ACC112 (cell line): Measurements from ENCODE around the gene MRPL37.
"Not testable (repeated sequence)": the region's sequence is repeated elsewhere in the genome, so short reads cannot be mapped to it uniquely, and the experiment has no call there.

Experiments
- H2AFZ ChIP-seq: fragments of 200-600 bp; sonication (generic); one replicate; pipeline ENCODE4 v1.6.0; 2017; ENCODE audit warnings: antibody characterized with exemption, low read length; ENCODE audit not compliant: unreplicated experiment
- H3K27ac ChIP-seq: fragments of 200-600 bp; sonication (generic); 2 replicates; pipeline ENCODE4 v1.5.1; 2014; ENCODE audit warnings: low read depth, mild to moderate bottlenecking, antibody characterized with exemption, low read length, moderate library complexity
- H3K27me3 ChIP-seq: fragments of 200-600 bp; sonication (generic); 2 replicates; pipeline ENCODE4 v1.6.1; 2014; ENCODE audit warnings: mild to moderate bottlenecking, antibody characterized with exemption, low read length, moderate library complexity, mixed read lengths; ENCODE audit not compliant: insufficient read depth
- H3K36me3 ChIP-seq: fragments of 200-600 bp; sonication (generic); 2 replicates; pipeline ENCODE4 v1.6.1; 2016; ENCODE audit warnings: mild to moderate bottlenecking, antibody characterized with exemption, low read length, moderate library complexity, mixed read lengths; ENCODE audit not compliant: insufficient read depth
- H3K4me1 ChIP-seq: fragments of 200-600 bp; sonication (generic); one replicate; pipeline ENCODE4 v1.6.1; 2016; ENCODE audit warnings: low read length, mixed read lengths; ENCODE audit not compliant: insufficient read depth, unreplicated experiment, control insufficient read depth
- H3K4me3 ChIP-seq: fragments of 200-600 bp; sonication (generic); 2 replicates; pipeline ENCODE4 v1.5.1; 2014; ENCODE audit warnings: mild to moderate bottlenecking, low read depth, low read length
- H3K79me2 ChIP-seq: fragments of 200-600 bp; sonication (generic); one replicate; pipeline ENCODE4 v1.6.0; 2016; ENCODE audit warnings: low read length; ENCODE audit not compliant: control insufficient read depth, unreplicated experiment, insufficient read depth

MRPL37 gene

DNA sequence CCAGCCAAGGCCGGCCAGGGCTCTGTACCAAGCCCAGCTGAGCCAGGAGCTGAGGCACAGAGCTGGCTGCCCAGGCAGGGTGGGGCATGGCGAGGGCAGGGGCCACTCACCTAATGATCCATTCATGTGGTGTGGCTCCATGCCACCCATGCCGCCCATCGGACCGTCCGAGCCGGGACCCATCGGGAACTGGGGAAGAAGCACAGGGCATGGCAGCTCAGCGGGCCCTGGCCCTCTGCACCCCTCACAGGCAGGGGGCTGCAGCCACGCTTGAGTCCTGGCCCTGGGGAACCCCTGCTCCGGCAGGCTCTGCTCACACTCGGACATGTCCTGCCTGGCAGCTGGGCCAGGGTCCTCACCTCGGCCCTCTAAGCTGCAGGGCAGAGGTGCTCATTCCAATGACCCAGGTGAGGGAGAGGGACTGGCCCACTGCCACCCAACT lies 28.7 kb downstream of the MRPL37 start:
- Histone ChIP-seq H3K4me3 (no peak overlapping the region), H3K4me1 (peaks cover 28% of the 10 kb centered on the region), H2AFZ (no peak overlapping the region), H3K79me2 (no peaks in the 10 kb centered on the region), H3K36me3 (no peaks in the 10 kb centered on the region), H3K27me3 (no peaks in the 10 kb centered on the region), H3K27ac (no peak overlapping the region)

DNA sequence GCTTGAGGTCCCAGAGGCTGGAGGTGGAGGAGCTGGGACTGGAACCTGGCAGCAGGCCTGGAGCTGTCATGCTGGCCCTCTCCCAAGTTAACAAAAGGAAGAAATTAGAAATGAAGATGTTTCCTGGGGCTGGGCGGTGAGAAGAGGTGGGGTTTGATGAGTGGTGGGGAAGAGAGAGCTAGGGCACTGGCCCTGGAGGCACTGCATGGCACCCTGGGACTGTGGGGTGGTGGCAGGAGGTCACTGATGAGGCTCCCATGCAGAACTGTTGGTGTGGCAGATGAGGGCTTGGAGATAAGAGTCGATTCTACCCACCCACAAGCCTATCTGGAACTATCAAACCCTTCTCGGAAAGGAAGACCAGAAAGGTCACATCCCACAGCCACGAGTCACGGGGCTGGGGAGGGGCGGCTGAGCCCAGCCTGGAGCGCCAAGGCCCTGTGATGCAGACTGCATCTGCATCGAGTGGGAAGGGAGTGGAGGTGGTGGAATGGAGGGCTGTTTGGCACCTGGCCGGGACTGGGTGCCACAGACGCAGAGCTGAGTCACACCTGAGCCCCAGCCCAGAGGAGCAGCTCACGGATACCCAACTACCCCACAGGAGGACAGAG lies 29.4 kb downstream of the MRPL37 start:
- no peaks in the 10 kb centered on the region for H3K36me3 ChIP-seq
- no peaks in the 10 kb centered on the region for H3K79me2 ChIP-seq
- H3K4me3 ChIP-seq: no peak overlapping the region
- H2AFZ ChIP-seq: no peak overlapping the region
- no peak overlapping the region for H3K27ac ChIP-seq
- peaks cover 28% of the 10 kb centered on the region for H3K4me1 ChIP-seq
- no peaks in the 10 kb centered on the region for H3K27me3 ChIP-seq

DNA sequence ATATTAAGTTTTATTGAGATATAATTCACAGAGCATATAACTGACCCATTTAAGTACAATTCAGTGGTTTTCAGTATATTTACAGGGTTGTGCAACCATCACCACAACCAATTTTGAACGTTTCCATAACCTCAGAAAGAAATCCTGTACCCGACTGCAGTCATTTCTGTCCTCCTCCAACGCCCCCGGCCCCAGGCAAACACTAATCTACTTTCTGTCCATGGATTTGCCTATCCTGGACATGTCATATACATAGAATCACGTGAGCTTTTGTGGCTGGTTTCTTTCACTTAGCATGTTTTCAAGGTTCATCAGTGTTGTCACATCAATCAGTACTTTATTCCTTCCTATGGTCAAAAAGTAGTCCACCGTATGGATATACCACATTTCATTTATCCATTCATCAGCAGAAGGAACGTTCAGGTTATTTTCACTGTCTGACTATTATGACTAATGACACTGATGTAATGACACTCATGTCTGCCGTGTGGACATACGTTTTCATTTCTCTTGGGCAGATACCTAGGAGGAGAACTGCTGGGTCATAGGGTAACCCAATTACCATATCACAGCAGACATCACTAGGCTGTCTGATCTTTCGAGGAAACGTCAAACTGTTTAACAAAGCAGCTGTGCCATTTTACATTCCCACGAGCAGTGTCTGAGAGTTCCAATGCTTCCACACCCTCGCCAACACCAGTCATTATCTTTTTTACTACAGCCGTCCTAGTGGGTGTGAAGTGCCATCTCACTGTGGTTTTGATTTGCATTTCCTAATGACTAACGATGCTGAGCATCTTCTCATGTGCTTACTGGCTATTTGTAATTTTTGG lies 30.8 kb downstream of the MRPL37 start:
- Histone ChIP-seq H3K36me3 (no peaks in the 10 kb centered on the region), H3K4me3 (no peak overlapping the region), H3K79me2 (no peaks in the 10 kb centered on the region), H3K27me3 (no peaks in the 10 kb centered on the region), H3K4me1 (peaks cover 28% of the 10 kb centered on the region), H2AFZ (no peak overlapping the region), H3K27ac (no peak overlapping the region)

DNA sequence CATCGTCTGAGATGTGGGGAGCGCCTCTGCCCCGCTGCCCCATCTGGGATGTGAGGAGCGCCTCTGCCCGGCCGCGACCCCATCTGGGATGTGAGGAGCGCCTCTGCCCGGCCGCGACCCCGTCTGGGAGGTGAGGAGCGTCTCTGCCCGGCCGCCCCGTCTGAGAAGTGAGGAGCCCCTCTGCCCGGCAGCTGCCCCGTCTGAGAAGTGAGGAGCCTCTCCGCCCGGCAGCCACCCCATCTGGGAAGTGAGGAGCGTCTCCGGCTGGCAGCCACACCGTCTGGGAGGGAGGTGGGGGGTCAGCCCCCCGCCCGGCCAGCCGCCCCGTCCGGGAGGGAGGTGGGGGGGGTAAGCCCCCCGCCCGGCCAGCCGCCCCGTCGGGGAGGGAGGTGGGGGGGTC lies 33.2 kb downstream of the MRPL37 start:
- H3K4me3 ChIP-seq, H3K27me3 ChIP-seq, H3K79me2 ChIP-seq, H3K27ac ChIP-seq, H2AFZ ChIP-seq, H3K36me3 ChIP-seq: not testable (repeated sequence)
- peaks cover 14% of the 10 kb centered on the region for H3K4me1 ChIP-seq

DNA sequence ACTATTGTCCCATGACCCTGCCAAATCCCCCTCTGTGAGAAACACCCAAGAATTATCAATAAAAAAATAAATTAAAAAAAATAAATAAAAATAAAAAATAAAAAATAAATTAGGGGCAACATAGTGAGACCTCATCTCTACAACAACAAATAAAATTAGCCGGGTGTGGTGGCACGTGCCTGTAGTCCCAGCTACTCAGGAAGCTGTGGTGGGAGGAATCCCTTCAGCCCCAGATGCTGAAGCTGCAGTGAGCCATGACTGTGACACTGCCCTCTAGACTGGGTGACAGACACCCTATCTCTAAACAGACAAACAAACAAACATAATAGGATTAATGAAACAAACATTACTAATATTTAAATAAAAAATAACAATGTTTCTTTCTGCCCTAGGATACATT lies 34.3 kb downstream of the MRPL37 start:
- no peak overlapping the region for H3K4me3 ChIP-seq
- H3K36me3 ChIP-seq: no peaks in the 10 kb centered on the region
- H3K4me1 ChIP-seq: peaks cover 8% of the 10 kb centered on the region
- no peaks in the 10 kb centered on the region for H3K27me3 ChIP-seq
- no peak overlapping the region for H2AFZ ChIP-seq
- H3K27ac ChIP-seq: no peak overlapping the region
- H3K79me2 ChIP-seq: no peaks in the 10 kb centered on the region

DNA sequence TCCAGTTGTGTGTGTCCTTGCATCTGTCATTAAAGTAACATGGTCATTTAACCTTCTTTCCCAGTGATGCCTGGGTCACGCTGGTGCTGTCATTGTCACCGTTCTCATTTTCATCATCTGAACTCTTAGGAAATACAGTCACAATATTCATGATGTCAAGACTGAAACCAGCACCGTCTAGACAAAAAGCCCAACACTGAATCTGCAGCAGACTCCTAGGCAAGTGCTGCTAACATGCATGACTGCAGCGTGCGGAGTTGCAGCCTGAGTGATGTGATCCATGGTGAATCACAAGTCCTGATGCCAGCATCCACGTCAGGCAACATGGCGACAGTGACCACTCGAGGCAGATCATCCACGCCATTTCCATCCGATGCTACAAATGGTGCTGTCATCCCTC lies 37.6 kb downstream of the MRPL37 start:
- H3K36me3 ChIP-seq: no peaks in the 10 kb centered on the region

DNA sequence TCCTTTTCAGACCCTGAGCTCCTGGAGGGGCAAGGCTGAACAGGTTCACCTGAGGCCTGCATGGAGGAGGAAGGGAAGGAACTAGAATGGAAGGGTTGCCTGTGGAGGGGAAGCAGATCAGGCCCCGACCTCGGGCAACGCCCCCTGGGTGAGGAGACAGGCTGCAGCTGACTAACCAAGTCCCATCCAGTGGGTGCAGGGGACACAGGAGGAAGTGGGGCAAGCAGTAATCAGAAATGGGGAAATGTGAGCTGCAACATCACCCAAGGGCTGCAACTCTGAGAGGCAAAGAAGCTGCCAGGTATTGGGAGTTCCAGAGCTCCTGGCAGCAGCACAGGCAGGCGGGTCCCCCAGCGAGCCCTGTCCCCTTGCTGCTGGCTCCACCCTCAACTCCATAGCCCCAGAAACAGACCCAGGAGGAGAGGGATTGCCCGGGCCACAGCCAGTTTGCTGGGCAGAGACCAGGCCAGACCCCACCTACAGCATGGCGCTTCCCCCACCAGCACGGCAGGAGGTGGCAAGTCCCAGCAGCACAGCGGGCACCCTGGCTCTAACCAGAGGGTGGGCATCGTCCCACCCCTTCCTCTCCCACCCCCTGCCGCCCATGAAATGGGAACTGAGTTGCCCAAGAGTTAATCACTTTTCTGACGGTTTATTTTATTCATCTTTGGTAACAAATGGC lies 38.5 kb downstream of the MRPL37 start:
- no peak overlapping the region for H2AFZ ChIP-seq
- H3K27ac ChIP-seq: no peak overlapping the region
- peaks cover 7% of the 10 kb centered on the region for H3K4me1 ChIP-seq
- no peaks in the 10 kb centered on the region for H3K27me3 ChIP-seq
- no peak overlapping the region for H3K4me3 ChIP-seq
- no peaks in the 10 kb centered on the region for H3K79me2 ChIP-seq
- H3K36me3 ChIP-seq: no peaks in the 10 kb centered on the region

More for the DNA sequence above, 37.6 kb downstream of the MRPL37 start:
- Histone ChIP-seq H3K27ac (no peak overlapping the region), H3K27me3 (no peaks in the 10 kb centered on the region), H3K4me3 (no peak overlapping the region), H3K79me2 (no peaks in the 10 kb centered on the region), H3K4me1 (peaks cover 7% of the 10 kb centered on the region), H2AFZ (no peak overlapping the region)

DNA sequence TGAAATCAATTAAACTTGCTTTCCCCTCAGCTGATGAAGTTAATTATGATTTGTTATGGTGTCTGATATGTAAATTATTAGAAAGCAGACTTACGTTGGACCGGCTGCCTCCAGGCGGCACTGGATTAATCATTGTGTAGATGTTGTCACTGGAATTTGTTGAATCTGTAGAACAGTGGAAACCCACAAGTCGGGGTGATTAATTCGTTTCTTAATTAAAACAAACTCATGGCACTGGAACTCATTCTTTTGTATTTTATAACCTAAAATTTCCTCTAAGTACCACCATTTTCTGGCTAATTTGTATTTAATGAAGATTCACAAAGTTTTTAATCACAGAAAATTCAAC lies 39.0 kb downstream of the MRPL37 start:
- Histone ChIP-seq H3K4me3 (no peak overlapping the region), H3K79me2 (no peaks in the 10 kb centered on the region), H3K27ac (no peak overlapping the region), H3K4me1 (peaks cover 7% of the 10 kb centered on the region), H2AFZ (no peak overlapping the region), H3K27me3 (no peaks in the 10 kb centered on the region), H3K36me3 (no peaks in the 10 kb centered on the region)

DNA sequence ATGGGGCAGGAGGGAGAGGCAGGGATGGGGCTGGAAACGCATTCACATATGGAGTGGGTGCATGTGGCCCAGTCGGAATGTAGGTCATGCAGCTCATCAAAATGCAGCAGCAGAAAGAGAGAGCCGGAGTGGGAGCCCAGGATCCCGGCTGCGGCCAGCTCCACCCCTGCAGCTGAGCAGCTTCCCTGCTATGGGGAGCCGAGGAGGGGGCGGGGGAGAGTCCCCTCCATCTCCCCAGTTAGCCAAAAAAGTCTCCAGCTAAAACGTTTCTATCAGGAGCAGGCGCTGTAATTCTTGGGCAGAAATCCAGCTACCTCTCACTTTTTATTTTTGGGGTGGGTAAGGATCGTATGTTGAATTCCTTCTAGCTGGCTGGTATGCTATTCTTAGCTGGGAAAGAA lies 39.7 kb downstream of the MRPL37 start:
- Histone ChIP-seq H3K27me3 (no peaks in the 10 kb centered on the region), H3K36me3 (no peaks in the 10 kb centered on the region), H2AFZ (no peak overlapping the region), H3K4me3 (no peak overlapping the region), H3K79me2 (no peaks in the 10 kb centered on the region), H3K4me1 (peaks cover 7% of the 10 kb centered on the region), H3K27ac (no peak overlapping the region)

DNA sequence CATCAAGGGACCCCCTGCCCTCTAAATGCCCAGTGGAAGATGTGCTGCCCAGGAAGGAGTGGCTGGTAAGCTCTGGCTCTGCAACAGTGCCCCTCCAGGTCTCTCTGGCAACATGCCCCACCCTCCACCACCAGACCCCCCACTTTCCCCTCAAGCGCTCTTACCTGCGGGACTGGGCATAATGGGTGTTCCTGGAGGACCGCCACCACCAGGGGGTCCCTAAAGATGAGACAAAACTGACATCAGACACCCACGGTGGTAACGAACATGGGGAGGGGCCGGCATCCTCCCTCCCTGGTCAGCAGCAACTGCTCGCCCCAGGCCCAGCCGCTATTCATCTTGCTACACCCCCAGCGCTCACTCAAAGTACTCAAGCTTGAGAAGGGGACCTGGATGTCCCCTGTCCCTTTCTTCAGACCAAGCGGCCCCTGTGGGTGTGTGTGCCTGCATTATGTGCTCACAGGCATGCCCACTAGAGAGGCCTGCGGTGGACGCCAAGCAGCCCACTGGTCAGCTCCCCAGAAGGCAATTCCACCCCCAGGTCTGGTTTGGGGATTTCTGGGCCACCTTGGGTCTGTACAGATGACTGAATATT lies 40.9 kb downstream of the MRPL37 start:
- no peaks in the 10 kb centered on the region for H3K27me3 ChIP-seq
- H3K4me3 ChIP-seq: no peak overlapping the region
- H3K36me3 ChIP-seq: no peaks in the 10 kb centered on the region
- H2AFZ ChIP-seq: no peak overlapping the region
- H3K79me2 ChIP-seq: no peaks in the 10 kb centered on the region
- peaks cover 7% of the 10 kb centered on the region for H3K4me1 ChIP-seq
- no peak overlapping the region for H3K27ac ChIP-seq
